ENCODE measurements around the gene SELENOF.
"Not testable (repeated sequence)": the region's sequence is repeated elsewhere in the genome, so short reads cannot be mapped to it uniquely, and the experiment has no call there.

Gene SELENOF

DNA sequence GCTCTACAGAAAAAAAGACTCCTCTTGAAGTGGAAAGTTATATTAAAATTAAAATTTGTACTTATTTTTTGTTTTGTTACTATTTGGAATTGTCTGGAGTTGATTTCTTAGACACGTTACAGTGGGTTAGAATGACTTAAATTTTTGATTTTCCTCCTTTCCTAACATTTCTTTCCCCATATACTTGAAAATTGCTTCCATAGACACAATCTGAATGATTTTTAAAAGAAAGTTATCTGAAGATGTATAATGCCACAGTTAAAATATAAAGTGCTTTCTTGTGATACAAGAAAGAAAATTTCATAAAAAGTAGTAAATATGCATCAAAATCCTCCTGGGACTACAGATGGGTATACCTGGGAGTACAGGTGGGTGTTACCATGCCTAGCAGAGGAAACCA lies 2.8 kb upstream of the SELENOF start:
- DNase-seq (ENCODE audit: low read depth): no peak

GRCh38 chr1:86915737-86916235 lies 1.9 kb upstream of the SELENOF start:
- no peak for DNase-seq (ENCODE audit: low read depth)

DNA sequence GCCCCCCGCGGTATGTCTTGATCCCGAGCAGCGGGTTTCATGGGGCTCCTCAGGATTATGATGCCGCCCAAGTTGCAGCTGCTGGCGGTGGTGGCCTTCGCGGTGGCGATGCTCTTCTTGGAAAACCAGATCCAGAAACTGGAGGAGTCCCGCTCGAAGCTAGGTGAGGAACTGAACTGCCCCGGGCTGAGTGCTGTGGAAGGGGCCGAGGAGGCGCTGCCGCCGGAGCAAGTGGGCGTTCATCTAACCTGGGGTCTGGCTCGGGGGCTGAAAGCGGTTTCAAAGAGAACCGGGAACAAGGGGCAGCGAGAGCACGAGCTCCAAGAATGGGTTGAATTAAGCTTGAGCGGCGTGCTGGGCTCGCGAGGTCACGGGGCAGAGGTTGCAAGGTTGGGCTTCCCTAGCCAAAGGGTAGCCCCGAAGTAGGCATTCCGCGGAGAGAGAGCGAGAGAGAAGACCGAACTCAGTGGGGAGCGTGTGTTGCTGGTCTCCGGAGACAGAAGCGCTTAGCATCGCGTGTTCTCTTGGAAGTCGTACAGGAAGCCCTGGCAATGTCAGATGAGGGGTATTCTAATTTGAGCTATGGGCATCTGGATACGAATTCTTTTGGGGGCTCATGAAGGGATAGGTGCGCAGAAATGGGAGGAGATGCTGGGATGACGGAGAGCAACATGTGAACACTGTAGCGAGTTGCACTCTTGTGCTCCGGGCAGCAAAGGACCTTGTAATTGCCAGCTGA lies 1.2 kb upstream of the SELENOF start:
- DNase-seq (ENCODE audit: low read depth): peak; percentile 19

GRCh38 chr1:86914601-86914997 lies 673 bp upstream of the SELENOF start, which contains the start of gene HS2ST1:
Gene HS2ST1 (plus strand): TSS chr1:86914635.
- DNase-seq (ENCODE audit: low read depth): no peak

- DNase-seq (ENCODE audit: low read depth): peak; percentile 4
Measured at GRCh38 chr1:86913399-86913895, 479 bp downstream of the SELENOF start.

DNA sequence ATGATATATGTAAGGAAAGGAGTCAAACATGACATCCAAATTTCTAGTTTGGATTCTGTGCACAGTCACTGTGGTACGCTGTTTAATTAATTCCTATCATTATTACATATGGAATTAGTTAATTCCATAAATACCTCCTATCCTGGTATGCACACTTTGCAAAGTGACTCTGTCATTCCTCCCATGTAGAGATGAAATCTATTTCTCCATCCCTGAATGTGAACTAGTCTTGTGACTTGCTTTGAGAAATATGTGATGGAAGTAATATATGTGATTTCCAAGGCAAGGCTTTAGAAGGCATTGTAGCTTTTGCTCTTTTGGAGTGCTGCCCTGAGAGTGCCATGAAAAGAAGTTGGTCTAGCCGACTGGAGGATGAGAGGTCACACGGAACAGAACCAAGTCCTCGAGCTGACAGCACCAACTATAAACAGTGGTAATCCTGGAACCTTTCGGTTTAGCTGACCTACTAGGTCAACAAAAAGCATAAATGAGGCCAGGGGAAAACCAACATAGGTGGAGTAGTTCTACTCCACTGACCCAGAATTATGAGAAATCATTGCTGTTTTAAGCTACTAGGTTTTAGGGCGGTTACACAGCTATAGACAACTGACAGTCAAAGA lies 1.5 kb downstream of the SELENOF start:
- no peak for DNase-seq (ENCODE audit: low read depth)

- DNase-seq (ENCODE audit: low read depth): no peak
Measured at GRCh38 chr1:86906419-86906818, 7.5 kb downstream of the SELENOF start.

DNA sequence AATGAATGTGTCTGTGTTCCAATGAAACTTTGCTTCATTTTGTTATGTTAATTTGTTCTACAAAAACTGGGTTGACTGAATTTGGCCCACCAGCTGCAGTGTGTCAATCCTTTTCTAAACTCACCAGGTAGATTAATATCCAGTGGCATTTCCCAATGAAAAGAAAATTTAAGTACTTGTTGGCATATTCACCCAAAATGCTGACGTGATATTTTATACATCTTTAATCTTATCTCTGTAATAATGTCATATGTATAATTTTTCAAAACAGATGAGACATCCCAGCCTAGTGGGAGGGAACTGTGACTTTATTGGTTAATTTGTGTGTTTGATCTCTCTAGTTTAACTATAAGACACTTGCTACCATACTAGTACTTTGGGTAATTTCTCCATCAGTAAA lies 8.1 kb downstream of the SELENOF start:
- no peak for DNase-seq (ENCODE audit: low read depth)

- DNase-seq (ENCODE audit: low read depth): not testable (repeated sequence)
Measured at GRCh38 chr1:86899401-86899800, 14.5 kb downstream of the SELENOF start.

DNA sequence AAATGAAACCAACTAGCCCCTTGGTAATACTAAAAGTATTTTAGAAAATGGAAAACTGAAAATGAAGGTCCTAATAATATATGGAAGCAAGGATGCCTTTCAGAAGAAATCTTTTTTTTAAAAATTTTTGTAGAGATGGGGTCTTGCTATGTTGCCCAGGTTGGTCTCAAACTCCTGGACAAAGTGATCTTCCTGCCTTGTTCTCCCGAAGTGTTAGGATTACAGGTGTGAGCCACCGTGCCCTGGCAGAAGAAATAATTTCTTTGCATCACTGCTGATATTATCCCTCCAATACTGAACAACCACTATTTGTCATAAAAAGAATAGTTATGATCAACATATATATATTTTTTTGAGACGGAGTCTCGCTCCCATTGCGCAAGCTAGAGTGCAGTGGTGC lies 25.6 kb downstream of the SELENOF start:
- DNase-seq (ENCODE audit: low read depth): no peak

DNA sequence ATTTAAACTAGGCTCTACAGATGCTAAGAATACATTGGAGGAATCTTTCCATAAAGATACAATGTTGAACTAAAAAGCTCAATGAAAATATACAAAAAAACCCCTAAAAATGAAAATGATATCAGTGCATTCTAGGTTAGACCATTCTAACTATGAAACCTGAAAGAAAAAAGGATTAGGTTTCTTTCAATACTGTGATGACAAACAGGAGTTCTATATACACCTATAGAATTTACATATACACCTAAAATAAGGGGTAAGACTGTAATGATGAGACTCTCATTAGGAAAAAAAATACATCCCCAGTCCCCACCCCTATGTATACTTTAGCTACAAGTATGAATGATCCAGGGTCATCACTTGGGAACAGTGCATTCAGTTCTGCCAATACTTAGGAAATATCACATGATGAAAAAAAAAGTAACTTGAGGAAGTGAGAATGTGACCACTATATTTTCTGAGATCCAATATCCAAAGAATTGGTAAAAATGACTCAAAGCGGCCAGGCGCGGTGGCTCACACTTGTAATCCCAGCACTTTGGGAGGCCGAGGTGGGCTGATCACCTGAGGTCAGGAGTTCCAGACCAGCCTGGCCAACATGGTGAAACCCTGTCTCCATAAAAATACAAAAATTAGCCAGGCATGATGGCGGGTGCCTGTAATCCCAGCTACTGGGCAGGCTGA lies 26.3 kb downstream of the SELENOF start:
- no peak for DNase-seq (ENCODE audit: low read depth)

- DNase-seq (ENCODE audit: low read depth): no peak
Measured at GRCh38 chr1:86875722-86876121, 38.2 kb downstream of the SELENOF start.

DNA sequence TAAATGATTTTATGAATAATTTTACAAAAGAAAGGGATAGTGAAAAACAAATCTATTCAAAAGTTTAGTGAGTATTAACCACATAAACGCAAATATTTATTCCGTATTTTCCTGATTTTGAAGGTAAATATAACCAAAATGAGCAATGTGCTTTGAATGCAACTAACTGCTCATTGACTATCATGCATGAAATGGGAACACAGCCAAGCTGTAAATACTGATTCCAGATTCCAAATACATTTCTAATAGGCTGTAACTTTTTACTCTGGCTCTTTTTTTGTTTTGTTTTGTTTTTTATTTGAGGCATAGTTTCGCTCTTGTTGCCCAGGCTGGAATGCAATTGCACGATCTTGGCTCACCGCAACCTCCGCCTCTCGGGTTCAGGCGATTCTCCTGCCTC lies 41.8 kb downstream of the SELENOF start:
- no peak for DNase-seq (ENCODE audit: low read depth)

GRCh38 chr1:86871001-86871400 lies 42.9 kb downstream of the SELENOF start:
- no peak for DNase-seq (ENCODE audit: low read depth)

DNA sequence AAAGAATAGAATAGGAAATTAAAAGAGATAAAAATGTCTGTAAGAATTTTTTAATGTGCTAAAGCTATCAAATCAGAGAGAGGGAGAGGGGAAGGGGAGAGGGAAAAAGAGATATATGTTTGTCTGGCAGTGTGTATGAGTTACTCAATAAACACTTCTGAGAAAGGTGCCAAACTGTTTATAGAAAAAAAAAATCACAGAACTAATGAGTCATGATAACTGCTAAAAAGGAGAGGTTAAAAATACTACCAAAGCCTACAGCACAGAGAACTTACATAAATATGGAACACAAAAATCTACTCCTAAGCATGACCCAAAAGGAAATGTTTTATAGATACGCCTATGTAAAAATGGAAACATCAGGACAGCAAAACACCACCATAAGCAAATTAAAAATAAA lies 45.4 kb downstream of the SELENOF start:
- DNase-seq (ENCODE audit: low read depth): no peak

- not testable (repeated sequence) for DNase-seq (ENCODE audit: low read depth)
Measured at GRCh38 chr1:86867278-86867677, 46.6 kb downstream of the SELENOF start.

DNA sequence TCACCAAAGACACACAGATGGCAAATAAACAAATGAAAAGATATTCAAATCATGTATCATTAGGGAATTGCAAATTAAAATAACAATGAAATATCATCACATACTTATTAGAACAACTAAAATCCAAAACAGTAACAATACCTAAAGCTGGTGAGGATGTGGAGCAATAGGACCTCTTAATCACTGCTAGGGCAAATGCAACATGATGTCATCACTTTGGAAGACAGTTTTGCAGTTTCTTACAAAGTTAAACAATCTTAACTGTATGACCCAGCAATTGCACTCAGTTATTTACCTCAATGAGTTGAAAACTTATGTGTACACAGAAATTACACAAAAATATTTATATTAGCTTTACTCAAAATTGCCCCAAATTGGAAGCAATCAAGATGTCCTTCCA lies 47.3 kb downstream of the SELENOF start:
- no peak for DNase-seq (ENCODE audit: low read depth)

DNA sequence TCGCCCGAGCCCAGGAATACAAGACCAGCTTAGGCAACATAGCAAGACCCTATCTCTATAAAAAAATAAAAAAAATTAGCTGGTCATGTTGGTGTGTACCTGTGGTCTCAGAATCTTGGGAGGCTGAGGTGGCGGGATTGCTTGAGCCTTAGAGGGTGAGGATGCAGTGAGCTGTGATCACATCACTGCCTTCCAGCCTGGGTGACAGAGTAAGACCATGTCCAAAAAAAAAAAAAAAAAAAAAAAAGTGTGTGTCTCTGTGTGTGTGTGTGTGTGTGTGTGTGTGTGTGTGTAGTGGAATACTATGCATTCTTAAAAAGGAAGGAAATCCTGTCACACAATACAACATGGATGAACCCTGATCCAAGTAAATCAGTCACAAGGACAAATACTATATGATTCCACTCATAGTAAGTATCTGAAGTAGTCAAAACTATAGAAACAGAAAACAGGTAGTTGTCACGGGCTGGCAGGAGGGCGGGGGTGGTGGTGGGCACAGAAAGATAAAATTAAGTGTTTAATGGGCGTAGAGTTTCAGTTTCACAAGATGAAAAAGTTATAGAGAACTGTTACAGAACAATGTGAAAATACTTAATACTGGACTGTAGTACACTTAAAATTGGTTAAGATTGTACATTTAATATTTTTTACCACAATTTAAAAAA lies 47.8 kb downstream of the SELENOF start:
- no peak for DNase-seq (ENCODE audit: low read depth)

- DNase-seq (ENCODE audit: low read depth): no peak
Measured at GRCh38 chr1:86862920-86863319, 51.0 kb downstream of the SELENOF start.

DNA sequence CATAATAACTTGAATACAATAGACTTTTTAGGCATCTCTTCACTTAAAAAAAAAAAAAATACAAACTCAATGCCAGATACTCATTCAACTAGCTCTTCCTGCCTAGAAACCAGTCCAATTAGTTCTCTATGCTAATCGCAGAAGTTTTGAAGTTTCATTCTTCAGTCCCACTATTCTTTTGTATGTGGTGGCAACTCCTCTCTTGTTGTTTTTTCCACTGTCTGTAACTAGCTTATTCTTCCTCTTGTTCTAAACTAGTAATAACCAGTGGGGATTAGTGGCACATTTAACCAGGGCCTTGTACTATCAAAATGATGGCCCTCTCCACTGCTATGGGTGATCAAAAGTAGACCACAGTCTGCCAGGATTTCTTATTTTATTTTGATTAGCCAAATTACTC lies 52.5 kb downstream of the SELENOF start:
- DNase-seq (ENCODE audit: low read depth): no peak

- no peak for DNase-seq (ENCODE audit: low read depth)
Measured at GRCh38 chr1:86860424-86860823, 53.5 kb downstream of the SELENOF start.

- DNase-seq (ENCODE audit: low read depth): no peak
Measured at GRCh38 chr1:86860020-86860419, 53.9 kb downstream of the SELENOF start.

Data from stimulated activated CD8-positive, alpha-beta memory T cell treated with anti-CD3 and anti-CD28 coated beads, Interleukin-7, amount 100 ng/mL, for 24 hours (primary cell).